Activated CD4-positive, alpha-beta T cell treated with anti-CD3 and anti-CD28 coated beads, Interleukin-2, amount 50 U/mL, for 24 hours (primary cell): ENCODE measurements around the gene ZFPL1.

Experiments used
- DNase-seq, 2 donors: peaks; one replicate each; pipeline ENCODE4 v3.0.0-alpha.2; 2020; ENCODE audit warnings: low read depth in 1 of 2, low spot score in 1 of 2

The ZFPL1 gene

DNA sequence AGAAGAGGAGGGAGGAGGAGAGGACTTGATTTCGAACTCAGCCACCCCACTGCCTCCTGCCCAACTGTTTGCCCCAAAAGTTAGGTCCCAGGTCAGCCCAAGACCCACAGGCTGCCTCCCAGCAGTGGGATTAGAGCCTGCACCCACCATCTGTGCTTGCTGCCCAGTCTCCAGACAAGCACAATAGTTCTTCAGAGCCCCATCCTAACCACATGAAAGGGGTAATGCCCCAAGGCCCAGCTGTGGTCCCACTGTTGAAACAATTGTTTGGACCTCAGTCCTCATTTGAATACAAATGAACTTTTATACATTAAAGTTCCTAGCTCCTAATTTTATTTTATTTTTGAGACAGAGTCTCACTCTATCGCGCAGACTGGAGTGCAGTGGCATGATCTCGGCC, 6.6 kb downstream of the ZFPL1 start:
- no peak for DNase-seq

DNA sequence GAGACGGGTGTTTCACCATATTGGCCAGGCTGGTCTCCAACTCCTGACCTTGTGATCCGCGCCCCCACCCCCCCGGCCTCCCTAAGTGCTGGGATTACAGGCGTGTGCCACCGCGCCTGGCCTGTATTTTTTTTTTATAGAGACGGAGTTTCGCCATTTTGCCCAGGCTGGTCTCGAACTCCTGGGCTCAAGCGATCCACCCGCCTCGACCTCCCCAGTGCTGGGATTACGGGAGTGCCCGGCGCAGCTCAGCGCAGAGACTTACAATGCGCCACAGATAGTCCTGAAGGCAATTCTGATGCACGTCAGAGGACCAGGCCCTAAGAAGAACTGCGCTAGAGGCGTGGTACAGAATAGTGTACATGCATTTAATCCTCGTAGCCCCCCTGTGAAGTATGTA, 11.4 kb downstream of the ZFPL1 start:
- DNase-seq = no peak

DNA sequence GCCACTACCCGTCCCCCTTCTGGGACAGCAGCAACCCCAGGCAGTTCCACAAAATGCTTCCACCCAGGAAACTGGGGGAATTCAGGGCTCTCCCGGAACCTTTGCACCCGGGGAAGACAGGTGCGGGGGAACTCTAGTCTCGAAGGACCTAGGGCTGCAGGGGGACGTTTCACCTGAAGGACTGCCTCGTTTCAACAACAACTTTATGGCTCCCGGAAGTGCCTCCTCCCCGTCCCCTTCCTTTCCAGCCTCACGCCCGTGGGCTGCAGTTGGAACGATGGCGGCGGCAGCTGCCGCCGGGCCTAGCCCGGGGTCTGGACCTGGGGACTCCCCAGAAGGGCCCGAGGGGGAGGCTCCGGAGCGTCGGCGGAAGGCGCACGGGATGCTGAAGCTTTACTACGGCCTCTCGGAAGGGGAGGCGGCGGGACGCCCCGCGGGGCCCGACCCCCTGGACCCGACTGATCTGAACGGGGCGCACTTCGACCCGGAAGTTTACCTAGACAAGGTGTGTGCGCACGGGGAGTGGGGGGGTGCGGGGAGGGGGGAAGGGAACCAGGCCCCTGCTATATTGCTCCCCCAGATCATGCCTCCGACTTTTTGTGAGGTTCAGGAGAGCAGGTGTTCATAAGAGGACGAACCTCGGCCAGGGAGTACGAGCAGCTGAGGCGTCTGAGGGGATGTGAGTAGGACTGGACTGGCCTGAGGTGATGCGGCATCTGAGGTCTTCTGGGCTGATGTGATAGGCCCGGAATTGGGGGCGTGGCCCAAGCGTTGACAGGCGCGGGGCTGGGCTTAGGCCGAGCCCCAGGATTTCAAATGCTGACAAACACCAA, 12.2 kb downstream of the ZFPL1 start, which contains the start of gene VPS51:
VPS51 (plus strand) TSS at position 241 of the 833 bp plus-strand sequence; CDS start at position 278, 37 bp downstream.
- peak; percentile 76 to 86 for DNase-seq

DNA sequence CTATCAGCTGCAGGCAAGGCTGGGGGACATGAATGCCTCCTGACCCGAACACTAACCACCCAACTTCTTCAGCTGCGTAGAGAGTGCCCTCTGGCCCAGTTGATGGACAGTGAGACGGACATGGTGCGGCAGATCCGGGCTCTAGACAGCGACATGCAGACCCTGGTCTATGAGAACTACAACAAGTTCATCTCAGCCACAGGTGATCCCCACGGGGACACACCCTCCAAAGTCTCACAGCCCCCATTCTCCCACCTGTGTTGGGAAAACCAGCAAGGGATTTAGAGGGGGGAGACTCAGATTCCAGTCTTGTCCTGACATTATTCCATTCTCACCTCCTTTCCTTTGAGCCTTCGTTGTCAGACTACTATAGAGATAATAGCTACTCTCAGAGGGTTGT, 12.9 kb downstream of the ZFPL1 start:
- DNase-seq = no peak

DNA sequence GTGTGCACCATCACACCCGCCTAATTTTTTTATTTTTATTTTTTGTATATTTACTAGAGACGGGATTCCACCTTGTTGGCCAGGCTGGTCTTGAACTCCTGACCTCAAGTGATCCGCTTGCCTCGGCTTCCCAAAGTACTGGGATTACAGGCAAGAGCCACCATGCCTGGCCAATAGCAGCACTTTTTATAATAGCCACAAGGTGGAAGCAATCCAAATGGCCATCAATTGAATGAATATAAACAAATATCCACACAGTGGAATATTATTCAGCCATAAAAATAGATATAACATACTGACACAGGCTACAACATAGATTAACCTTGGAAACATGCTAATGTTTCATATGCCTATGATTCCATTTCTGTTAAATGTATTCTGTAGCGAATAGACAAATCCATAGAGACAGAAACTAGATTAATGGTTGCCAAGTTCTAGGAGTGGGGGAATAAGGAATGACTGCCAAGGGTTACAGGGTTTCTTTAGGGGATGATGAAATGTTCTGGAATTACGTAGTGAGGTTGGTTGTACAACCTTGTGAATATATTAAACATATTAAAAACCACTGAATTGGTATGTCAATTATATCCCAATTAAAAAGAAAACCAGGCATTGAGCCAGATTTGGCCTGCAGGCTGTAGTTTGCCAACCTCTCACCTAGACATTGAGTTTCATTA, 16.8 kb downstream of the ZFPL1 start:
- no peak for DNase-seq

DNA sequence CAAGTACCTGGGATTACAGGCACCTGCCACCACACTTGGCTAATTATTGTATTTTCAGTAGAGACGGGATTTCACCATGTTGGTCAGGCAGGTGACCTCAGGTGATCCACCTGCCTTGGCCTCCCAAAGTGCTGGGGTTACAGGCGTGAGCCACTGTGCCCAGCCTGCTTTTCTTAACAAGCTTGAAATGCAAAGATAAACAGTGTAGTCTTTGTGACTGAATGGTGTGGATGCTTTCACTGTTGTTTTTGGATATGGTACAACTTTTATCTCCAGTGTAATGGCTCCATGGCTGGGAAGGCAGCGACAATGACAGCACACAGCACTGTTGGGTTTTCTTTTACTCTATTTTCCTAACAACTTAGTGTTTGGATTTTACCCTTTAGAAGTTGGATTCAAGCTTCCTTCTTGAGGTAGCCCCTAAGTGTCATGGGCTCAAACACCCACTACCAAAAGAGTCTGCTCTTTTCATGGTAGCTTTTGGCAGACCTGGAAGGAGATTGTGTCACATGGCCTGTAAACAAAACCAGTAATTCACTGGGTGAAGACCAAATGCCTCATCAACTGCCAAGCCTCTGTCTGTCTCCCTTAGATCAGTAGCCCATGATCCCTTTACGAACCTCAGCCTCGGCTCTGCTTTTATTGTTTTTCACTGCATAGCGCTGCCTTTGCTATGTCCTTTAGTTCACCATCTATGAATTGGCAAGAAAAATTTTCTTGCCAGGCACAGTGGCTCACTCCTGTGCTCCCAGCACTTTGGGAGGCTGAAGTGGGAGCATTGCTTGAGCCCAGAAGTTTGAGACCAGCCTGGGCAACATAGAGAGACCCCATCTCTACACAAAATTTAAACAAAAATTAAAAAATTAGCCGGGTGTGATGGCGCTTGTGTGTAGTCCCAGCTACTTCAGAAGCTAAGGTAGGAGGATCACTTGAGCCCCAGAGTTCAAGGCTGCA, 18.4 kb downstream of the ZFPL1 start:
- DNase-seq = no peak

DNA sequence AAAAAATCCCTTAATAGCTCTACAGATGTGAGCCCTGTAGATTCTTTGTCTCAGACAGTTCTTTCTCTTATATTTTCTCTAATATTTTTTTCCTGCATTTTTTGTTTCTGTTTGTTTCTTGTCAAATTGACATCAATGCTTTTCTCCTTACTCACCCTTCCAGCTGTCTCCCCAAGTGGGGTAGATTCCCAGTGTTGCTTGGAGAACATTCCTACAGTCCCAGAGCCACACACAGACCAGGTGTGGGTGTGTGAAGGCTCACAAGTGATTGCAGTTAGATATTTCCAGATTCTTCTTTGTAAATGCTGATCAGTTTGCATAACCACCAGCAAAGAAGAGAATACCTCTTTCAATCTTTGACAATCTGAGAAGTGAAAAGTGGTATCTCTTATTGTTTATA, 19.5 kb downstream of the ZFPL1 start:
- DNase-seq = no peak

DNA sequence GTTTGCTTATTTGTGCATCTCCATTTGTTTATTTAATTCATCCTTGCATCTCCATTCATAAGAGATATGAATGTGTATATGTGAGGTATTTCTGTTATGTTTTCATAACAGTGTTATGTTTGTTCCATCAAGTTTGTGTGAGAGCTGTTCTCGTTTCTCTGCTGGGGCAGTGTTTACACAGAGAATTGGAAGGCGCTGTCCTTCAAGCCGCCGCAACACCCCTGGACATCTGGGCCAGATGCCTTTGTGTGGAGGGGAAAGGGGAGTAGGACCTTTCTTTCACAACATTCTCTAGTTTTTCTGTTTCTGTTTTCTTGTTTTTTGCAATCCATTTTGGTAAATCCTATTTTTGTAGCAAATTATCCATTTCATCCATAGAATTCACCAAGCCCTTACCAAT, 20.6 kb downstream of the ZFPL1 start:
- no peak for DNase-seq

DNA sequence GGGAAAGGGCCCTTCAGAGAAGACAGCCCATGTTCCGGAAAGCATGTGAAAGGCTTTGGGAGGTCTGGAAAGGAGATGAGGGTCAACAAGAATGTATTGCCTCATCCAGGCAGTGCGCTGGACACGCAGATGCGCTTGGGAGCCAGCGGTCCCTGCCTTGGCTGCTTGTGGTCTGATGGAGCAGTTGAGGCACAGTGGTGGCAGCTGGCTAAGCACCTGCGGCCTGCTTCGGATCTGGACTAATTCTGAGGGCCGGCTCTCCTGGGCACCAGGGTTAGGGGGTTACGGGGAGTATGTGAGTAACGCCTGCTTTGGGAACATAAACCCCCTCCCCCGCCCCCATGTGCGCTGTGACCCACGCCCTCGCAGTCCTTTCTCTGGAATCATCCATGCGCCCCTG, 23.1 kb downstream of the ZFPL1 start:
- no peak for DNase-seq

DNA sequence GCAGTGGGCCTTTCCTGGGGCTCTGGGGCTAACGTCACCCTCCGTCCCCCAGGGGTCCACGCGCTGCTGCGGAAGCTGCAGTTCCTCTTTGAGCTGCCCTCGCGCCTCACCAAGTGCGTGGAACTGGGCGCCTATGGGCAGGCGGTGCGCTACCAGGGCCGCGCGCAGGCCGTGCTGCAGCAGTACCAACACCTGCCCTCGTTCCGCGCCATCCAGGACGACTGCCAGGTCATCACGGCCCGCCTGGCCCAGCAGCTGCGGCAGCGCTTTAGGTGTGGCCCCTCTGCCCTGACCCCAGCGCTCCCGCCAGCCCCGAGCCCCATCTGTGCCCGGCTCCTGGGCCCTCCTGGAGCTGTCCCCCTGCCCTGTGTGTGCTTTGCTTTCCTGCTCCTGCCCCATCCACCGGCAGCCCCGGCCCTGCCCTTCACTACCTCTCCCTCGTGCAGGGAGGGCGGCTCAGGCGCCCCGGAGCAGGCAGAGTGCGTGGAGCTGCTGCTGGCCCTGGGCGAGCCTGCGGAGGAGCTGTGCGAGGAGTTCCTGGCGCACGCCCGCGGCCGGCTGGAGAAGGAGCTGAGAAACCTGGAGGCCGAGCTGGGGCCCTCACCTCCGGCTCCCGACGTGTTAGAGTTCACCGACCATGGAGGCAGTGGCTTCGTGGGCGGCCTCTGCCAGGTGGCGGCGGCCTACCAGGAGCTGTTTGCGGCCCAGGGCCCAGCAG, 23.9 kb downstream of the ZFPL1 start:
- DNase-seq = no peak

DNA sequence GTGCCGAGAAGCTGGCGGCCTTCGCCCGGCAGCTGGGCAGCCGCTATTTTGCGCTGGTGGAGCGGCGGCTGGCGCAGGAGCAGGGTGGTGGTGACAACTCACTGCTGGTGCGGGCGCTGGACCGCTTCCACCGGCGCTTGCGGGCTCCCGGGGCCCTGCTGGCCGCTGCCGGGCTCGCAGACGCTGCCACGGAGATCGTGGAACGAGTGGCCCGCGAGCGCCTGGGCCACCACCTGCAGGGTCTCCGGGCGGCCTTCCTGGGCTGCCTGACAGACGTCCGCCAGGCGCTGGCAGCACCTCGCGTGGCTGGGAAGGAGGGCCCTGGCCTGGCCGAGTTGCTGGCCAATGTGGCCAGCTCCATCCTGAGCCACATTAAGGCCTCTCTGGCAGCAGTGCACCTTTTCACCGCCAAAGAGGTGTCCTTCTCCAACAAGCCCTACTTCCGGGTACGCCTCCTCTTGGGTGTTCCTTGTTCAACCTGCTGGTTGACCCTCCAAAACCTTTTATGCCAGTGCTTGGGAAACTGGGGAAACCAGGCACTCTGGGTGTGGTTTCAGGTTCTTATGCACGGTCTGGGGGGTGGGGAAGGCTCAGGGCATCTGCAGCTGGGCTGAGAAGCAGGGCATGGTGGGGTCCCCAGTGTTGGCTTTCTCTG, 24.6 kb downstream of the ZFPL1 start:
- no peak for DNase-seq

DNA sequence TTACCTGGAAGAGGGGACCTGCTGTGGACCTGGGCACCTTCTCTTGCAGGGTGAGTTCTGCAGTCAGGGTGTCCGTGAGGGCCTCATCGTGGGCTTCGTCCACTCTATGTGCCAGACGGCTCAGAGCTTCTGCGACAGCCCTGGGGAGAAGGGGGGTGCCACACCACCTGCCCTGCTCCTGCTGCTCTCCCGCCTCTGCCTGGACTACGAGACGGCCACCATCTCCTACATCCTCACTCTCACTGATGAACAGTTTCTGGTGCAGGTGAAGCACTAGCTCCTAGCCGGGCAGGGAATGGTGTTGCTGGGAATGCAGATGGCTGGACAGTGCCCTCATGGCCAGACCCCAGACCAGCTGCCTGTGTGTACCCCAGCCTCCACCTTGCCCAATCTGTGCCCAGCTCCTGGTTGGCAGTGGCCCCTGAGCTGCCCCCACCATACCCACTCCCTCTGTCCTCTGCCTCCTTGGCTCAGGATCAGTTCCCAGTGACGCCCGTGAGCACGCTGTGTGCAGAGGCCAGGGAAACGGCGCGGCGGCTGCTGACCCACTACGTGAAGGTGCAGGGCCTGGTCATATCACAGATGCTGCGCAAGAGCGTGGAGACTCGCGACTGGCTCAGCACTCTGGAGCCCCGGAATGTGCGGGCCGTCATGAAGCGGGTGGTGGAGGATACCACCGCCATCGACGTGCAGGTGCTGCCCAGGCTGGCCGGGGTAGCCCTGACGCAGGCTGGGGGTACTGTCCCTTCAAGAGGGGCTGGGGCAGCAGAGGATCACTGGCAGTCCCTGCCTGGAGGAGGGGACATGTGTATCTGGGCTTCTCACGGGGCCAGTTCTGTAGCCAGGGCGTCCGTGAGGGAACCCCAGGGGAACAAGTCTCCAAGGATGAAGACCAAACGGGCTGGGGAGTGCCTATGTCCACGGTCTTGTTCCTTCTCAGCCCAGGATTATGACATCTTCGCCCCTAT, 25.5 kb downstream of the ZFPL1 start:
- no peak for DNase-seq

DNA sequence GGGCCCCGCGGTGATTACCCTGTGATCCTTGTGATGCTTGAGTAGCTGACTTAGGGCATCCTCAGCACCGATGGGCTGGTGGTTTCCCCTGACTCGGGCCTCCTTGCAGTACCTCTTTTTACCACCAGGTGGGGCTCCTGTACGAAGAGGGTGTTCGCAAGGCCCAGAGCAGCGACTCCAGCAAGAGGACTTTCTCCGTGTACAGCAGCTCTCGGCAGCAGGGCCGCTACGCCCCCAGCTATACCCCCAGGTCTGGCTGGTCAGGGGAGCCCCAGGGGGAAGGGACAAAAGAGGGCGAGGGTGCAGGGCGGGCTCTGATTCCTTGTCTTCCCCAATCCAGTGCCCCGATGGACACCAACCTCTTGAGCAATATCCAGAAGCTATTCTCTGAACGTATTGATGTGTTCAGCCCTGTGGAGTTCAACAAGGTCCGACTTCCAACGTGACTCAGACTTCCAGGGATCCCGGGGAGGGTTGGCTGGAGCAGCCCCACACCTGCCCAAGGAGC, 26.4 kb downstream of the ZFPL1 start:
- peak; percentile 94 to 99 for DNase-seq

DNA sequence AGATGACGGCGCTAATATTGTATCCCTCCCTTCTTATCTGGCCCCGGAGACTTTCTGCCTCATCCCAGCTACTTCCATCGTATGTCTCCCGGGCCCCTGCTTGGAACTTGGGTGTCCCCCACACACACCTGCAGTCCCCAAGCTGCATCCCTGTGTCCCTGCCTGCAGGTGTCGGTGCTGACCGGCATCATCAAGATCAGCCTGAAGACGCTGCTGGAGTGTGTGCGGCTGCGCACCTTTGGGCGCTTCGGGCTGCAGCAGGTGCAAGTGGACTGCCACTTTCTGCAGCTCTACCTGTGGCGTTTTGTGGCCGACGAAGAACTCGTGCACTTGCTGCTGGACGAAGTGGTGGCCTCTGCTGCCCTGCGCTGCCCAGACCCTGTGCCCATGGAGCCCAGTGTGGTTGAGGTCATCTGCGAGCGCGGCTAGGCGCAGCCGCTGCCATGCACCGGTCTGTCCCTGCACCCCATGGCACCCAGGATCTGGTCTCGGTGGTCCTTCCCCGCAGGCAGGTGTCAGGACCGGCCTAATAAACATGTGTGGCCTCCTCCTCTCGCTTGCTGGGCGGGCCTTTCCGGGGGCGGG, 27.2 kb downstream of the ZFPL1 start:
- no peak for DNase-seq

DNA sequence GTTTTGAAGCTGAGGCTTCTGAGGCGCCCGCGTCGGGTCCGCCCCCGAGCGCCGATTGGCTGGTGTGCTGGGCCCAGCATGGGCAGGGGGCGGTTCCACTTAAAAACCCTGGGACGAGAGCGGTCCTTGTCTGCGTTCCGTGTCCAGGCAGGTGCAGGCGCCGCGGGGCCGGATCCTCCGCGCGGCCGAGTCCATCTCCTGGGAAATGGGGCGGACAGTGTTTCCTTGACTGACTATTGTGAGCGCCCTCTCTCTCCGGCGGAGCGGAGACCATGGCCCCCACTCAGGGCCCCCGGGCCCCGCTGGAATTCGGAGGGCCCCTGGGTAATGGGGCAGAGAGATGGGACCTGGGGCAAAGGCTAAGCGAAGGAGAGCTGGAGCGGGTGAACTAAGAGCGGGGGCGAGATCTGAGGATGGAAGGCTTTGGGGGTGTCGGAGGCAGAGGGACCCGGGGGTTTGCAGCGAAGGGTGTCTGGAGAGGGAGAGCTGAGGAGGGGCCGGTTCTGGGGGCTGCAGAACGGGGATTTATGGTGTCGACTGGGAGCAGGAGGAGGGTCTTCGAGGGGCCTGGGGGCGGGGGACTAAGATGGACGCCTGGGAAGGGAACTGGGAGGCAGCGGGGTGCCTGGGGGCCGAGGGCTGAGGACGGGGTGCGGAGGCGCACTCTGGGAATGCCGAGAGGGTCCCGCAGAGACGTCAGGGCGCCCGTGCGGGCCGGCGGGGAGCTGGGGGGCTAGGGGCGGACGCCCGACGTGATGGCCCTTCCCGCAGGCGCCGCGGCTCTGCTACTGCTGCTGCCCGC, 27.9 kb downstream of the ZFPL1 start, which contains the start of gene TM7SF2:
TM7SF2 (plus strand) TSS at position 129 of the 802 bp plus-strand sequence; CDS start at position 273, 144 bp downstream.
- DNase-seq = peak; percentile 71 to 89

DNA sequence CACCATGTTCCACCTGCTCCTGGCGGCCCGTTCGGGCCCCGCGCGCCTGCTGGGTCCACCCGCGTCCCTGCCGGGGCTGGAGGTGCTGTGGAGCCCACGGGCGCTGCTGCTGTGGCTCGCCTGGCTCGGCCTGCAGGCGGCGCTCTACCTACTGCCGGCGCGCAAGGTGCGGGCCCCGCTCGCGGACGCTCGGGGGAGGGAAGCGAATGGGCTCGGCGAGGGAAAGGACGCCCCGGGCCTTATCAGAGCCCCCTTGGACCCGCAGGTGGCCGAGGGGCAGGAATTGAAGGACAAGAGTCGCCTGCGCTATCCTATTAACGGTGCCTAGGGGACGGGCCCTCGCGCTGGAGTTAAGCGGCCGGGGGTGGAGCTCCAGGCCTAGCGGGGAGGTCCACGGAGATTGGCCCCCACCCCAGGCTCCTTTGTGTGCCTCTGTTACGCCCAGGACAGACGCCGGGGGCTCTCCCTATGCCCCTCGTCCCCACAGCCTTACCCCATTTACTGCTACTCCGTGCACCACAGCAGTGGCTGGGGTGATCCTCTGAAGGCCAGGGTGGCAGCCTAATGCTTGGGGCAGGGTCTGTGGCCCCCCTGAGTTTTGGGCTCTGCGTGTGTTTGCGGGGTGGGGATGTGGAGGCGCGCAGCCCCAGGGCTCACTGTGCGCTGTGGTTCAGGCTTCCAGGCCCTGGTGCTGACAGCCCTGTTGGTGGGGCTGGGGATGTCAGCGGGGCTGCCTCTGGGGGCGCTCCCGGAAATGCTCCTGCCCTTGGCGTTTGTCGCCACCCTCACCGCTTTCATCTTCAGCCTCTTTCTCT, 28.7 kb downstream of the ZFPL1 start:
- DNase-seq = peak in 1 of 2 donors; percentile 57

DNA sequence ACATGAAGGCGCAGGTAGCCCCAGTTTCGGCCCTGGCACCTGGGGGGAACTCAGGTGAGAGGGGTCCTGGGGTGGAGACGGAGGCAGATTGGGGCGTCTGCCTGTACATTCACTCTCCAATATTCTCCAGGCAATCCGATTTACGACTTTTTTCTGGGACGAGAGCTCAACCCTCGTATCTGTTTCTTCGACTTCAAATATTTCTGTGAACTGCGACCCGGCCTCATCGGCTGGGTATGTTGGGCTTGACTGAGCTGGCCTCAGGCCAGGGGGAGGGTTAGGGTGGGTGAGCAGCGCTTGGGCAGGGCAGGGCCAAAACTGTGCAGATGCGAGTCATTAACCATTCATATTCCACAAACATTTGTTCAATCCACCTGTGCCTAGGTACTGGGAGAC, 29.3 kb downstream of the ZFPL1 start:
- no peak for DNase-seq
